K562 (cell line): ENCODE measurements around the gene MIDN. TPM values are rescaled to one million over a fixed set of nuclear protein-coding genes. Genes with fewer than 3 reads are reported as not detected.

ENCODE experiments used
- CBFA2T3 ChIP-seq: fragments of 450-650 bp; IDR thresholded peaks from 2 replicates; pipeline ENCODE4 v1.6.1; 2017
- CBX1 ChIP-seq: sonication (generic); IDR thresholded peaks from 2 replicates; pipeline ENCODE4 v1.6.1; 2016; ENCODE audit warnings: antibody characterized with exemption, low read depth, mild to moderate bottlenecking
- CHD2 ChIP-seq: IDR thresholded peaks from 2 replicates; pipeline ENCODE4 v1.6.1; 2011; ENCODE audit warnings: low read depth, low read length
- CHD4 ChIP-seq: fragments of 200-600 bp; sonication (generic); IDR thresholded peaks from 3 replicates; pipeline ENCODE4 v1.6.1; 2012; ENCODE audit warnings: low read depth, mild to moderate bottlenecking, mixed read lengths, low read length, inconsistent platforms; ENCODE audit not compliant: insufficient read depth, insufficient replicate concordance, poor library complexity, severe bottlenecking
- CXXC5 ChIP-seq: fragments of 250-450 bp; sonication (Bioruptor Pico); IDR thresholded peaks from 2 replicates; pipeline ENCODE4 v1.8.0; 2022; ENCODE audit warnings: inconsistent platforms, mild to moderate bottlenecking, moderate library complexity
- ETV1 ChIP-seq: fragments of 450-650 bp; conservative IDR thresholded peaks from 2 replicates; pipeline ENCODE4 v1.6.1; 2016; ENCODE audit warnings: missing genetic modification characterization, control low read depth, low read depth, missing compliant biosample characterization
- FIP1L1 ChIP-seq: fragments of 200-400 bp; formaldehyde crosslinking; IDR thresholded peaks from 2 replicates; pipeline ENCODE4 v1.6.1; 2018; ENCODE audit warnings: mild to moderate bottlenecking, low read depth, low read length; ENCODE audit not compliant: poor library complexity, severe bottlenecking
- JUNB ChIP-seq: fragments of 450-650 bp; formaldehyde crosslinking; conservative IDR thresholded peaks from 2 replicates; pipeline ENCODE4 v1.4.0; 2020; ENCODE audit warnings: mild to moderate bottlenecking
- MBD2 ChIP-seq: sonication (generic); IDR thresholded peaks from 2 replicates; pipeline ENCODE4 v1.6.1; 2016; ENCODE audit warnings: low read depth, borderline replicate concordance
- NCOA2 ChIP-seq, 2 experiments: fragments of 450-650 bp; IDR thresholded peaks; 2 replicates each; pipeline ENCODE4 v1.6.1; 2018; ENCODE audit warnings: mild to moderate bottlenecking in 2 of 2, moderate library complexity in 1 of 2; ENCODE audit not compliant: partially characterized antibody in 2 of 2
- NCOA6 ChIP-seq: fragments of 450-650 bp; IDR thresholded peaks from 2 replicates; pipeline ENCODE4 v1.6.1; 2017; ENCODE audit warnings: mild to moderate bottlenecking
- NFE2 ChIP-seq: IDR thresholded peaks from 2 replicates; pipeline ENCODE4 v1.6.1; 2014; ENCODE audit warnings: antibody characterized with exemption, low read depth
- PHF20 ChIP-seq: fragments of 450-650 bp; IDR thresholded peaks from 2 replicates; pipeline ENCODE4 v1.6.1; 2018; ENCODE audit not compliant: partially characterized antibody
- POLR2G ChIP-seq: fragments of 200-400 bp; formaldehyde crosslinking; IDR thresholded peaks from 2 replicates; pipeline ENCODE4 v1.6.1; 2017; ENCODE audit warnings: low read depth, mild to moderate bottlenecking, antibody characterized with exemption, low read length, moderate library complexity
- RCOR1 ChIP-seq, 2 experiments: IDR thresholded peaks; 2 replicates each; pipeline ENCODE4 v1.6.1; 2012; ENCODE audit warnings: low read depth in 2 of 2, low read length in 2 of 2, borderline replicate concordance in 1 of 2, improper control_type of control experiment in 1 of 2
- SMARCA5 ChIP-seq: fragments of 450-650 bp; IDR thresholded peaks from 2 replicates; pipeline ENCODE4 v1.6.1; 2016
- TCFL5 ChIP-seq: fragments of 250-450 bp; sonication (Bioruptor Pico); conservative IDR thresholded peaks from 2 replicates; pipeline ENCODE4 v1.6.1; 2021; ENCODE audit warnings: mild to moderate bottlenecking, moderate library complexity, matching md5 sums
- ZBTB7A ChIP-seq: IDR thresholded peaks from 2 replicates; pipeline ENCODE4 v1.6.1; 2011; ENCODE audit warnings: low read depth, mild to moderate bottlenecking, low read length, moderate library complexity, borderline replicate concordance; ENCODE audit not compliant: control insufficient read depth
- polyA plus RNA-seq, 8 experiments: library from polyadenylated mRNA; depleted of rRNA in 4 of 8; stranded (reverse) in 5 of 8; unstranded in 3 of 8; fragments of >200 nt; fragmentation: Nextera tagmentation in 2 of 8; fragmentation: Illumina TruSeq in 1 of 8; extraction: Ambion mirVana in 2 of 8; extraction: Trizol in 1 of 8; gene quantifications; 2 replicates each; pipeline versions ENCODE4 v1.2.1 to v1.2.3, GENCODE V29; 2011 to 2014; ENCODE audit warnings: inconsistent platforms in 1 of 8, missing spikeins in 1 of 8
- total RNA-seq, 7 experiments: library from RNA; depleted of rRNA in 6 of 7; stranded (reverse); fragments of >200 nt in 6 of 7; fragmentation: Illumina TruSeq in 2 of 7; extraction: Trizol in 2 of 7; gene quantifications; 2 replicates each; pipeline versions ENCODE4 v1.2.1 to v1.2.3, GENCODE V29; 2011 to 2021; ENCODE audit warnings: low replicate concordance in 1 of 7
- TF ChIP-seq, protein P1 (sequence below): sonication (generic); formaldehyde crosslinking; IDR thresholded peaks from 2 replicates; pipeline ENCODE4 v1.8.0; 2022; ENCODE audit warnings: mild to moderate bottlenecking, missing genetic modification reagents
- TF ChIP-seq, protein P2 (sequence below): fragments of 450-650 bp; IDR thresholded peaks from 2 replicates; pipeline ENCODE4 v1.6.1; 2017; ENCODE audit warnings: antibody characterized with exemption
- TF ChIP-seq, protein P3 (sequence below): sonication (generic); formaldehyde crosslinking; IDR thresholded peaks from 2 replicates; pipeline ENCODE4 v1.8.0; 2022; ENCODE audit warnings: mild to moderate bottlenecking, missing genetic modification reagents

The MIDN gene
- total and polyA plus RNA-seq, 9 of the 15 experiments (the other 6 are each of a cell fraction or from before 2014, with no cell fraction given): 0.17 to 120 (median 10.1) TPM

GRCh38 chr19:1259876-1260748 lies 11.7 kb downstream of the MIDN start (continued):
- TF ChIP-seq ETV1 (tag) (0 out of 2 replicates have a peak, but pooled peaks have one; percentile 36), NCOA2 (IDR thresholded peaks at IDR 0.05; ENCODE audit: partially characterized antibody in 2 of 2) (no peak), CBFA2T3 (no peak), CHD4 (peak; percentile 88), FIP1L1 (peak; percentile 72), ZBTB7A (peak; percentile 79; the same call in 1 of the 2 replicates), CXXC5 (no peak), PHF20 (peak; percentile 37), RCOR1 (IDR thresholded peaks at IDR 0.05; ENCODE audit: borderline replicate concordance in 1 of 2, low read depth in 2 of 2, low read length in 2 of 2) (peak in 1 of 2 experiments; percentile 69; a peak in 1 of 4 replicates), CBX1 (0 out of 2 replicates have a peak, but pooled peaks have one; percentile 30), SMARCA5 (0 out of 2 replicates have a peak, but pooled peaks have one; percentile 28), CHD2 (peak; percentile 17; the same call in 1 of the 2 replicates), POLR2G (peak; percentile 82), TCFL5 (no peak), MBD2 (no peak), NCOA6 (no peak), NFE2 (0 out of 2 replicates have a peak, but pooled peaks have one; percentile 10), JUNB (CRISPR knock-in tag) (no peak)
- TF ChIP-seq, protein P1, sequence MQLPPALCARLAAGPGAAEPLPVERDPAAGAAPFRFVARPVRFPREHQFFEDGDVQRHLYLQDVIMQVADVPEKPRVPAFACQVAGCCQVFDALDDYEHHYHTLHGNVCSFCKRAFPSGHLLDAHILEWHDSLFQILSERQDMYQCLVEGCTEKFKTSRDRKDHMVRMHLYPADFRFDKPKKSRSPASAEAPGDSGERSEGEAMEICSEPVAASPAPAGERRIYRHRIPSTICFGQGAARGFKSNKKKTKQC (CRISPR knock-in tag): no peak
- TF ChIP-seq, protein P2, sequence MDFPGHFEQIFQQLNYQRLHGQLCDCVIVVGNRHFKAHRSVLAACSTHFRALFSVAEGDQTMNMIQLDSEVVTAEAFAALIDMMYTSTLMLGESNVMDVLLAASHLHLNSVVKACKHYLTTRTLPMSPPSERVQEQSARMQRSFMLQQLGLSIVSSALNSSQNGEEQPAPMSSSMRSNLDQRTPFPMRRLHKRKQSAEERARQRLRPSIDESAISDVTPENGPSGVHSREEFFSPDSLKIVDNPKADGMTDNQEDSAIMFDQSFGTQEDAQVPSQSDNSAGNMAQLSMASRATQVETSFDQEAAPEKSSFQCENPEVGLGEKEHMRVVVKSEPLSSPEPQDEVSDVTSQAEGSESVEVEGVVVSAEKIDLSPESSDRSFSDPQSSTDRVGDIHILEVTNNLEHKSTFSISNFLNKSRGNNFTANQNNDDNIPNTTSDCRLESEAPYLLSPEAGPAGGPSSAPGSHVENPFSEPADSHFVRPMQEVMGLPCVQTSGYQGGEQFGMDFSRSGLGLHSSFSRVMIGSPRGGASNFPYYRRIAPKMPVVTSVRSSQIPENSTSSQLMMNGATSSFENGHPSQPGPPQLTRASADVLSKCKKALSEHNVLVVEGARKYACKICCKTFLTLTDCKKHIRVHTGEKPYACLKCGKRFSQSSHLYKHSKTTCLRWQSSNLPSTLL: no peak
- TF ChIP-seq, protein P3, sequence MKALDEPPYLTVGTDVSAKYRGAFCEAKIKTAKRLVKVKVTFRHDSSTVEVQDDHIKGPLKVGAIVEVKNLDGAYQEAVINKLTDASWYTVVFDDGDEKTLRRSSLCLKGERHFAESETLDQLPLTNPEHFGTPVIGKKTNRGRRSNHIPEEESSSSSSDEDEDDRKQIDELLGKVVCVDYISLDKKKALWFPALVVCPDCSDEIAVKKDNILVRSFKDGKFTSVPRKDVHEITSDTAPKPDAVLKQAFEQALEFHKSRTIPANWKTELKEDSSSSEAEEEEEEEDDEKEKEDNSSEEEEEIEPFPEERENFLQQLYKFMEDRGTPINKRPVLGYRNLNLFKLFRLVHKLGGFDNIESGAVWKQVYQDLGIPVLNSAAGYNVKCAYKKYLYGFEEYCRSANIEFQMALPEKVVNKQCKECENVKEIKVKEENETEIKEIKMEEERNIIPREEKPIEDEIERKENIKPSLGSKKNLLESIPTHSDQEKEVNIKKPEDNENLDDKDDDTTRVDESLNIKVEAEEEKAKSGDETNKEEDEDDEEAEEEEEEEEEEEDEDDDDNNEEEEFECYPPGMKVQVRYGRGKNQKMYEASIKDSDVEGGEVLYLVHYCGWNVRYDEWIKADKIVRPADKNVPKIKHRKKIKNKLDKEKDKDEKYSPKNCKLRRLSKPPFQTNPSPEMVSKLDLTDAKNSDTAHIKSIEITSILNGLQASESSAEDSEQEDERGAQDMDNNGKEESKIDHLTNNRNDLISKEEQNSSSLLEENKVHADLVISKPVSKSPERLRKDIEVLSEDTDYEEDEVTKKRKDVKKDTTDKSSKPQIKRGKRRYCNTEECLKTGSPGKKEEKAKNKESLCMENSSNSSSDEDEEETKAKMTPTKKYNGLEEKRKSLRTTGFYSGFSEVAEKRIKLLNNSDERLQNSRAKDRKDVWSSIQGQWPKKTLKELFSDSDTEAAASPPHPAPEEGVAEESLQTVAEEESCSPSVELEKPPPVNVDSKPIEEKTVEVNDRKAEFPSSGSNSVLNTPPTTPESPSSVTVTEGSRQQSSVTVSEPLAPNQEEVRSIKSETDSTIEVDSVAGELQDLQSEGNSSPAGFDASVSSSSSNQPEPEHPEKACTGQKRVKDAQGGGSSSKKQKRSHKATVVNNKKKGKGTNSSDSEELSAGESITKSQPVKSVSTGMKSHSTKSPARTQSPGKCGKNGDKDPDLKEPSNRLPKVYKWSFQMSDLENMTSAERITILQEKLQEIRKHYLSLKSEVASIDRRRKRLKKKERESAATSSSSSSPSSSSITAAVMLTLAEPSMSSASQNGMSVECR: 0 out of 2 replicates have a peak, but pooled peaks have one; percentile 52
